Measurements from ENCODE around the gene ZAP70. TPM values are rescaled to one million over a fixed set of nuclear protein-coding genes. Genes with fewer than 3 reads are reported as not detected.

ZAP70 gene
- total RNA-seq, 1 experiment from 2014 or later = 0.61 TPM

DNA sequence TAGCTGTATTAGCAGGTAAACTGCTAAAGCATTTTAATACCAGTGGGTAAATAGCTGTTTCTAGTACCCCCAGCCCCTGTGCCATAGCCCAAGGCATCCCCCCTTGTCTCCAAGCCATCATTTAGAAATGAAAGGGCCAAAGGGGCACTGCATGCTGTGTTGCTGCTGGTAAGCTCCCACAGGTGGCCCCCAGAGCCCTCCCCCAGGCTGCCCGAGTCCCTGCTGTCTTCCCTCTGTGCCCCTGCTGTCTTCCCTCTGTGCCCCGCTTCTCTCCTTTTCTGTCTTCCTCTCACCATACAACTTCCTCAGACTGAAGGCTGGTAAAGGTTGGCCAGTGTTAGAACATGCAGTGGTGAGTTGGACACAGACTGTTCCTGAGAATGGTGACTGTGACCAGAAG lies 42.1 kb downstream of the ZAP70 start:
- Mint-ChIP-seq H3K9me3 (no peaks in the 10 kb centered on the region; the same call in 1 of the 2 replicates), H3K4me1 (peaks cover 17% of the 10 kb centered on the region), H3K27me3 (ENCODE audit: low read depth) (no peaks in the 10 kb centered on the region), H3K27ac (no peak overlapping the region), H3K4me3 (no peak overlapping the region), H3K36me3 (peaks cover 23% of the 10 kb centered on the region)
- DNase-seq (ENCODE audit: low spot score) (no peak), ATAC-seq (no peak)
- ChIA-PET CTCF (interaction anchor here (1.0 to 1.1 kb wide), 2 partner anchors 15 to 165 kb away, joined by 3 read pairs; no protein-coding TSS in a partner anchor), POLR2A (no interaction called here)
- no peak for TF ChIP-seq FOXK1 (CRISPR knock-in tag; IDR thresholded peaks at IDR 0.05)
- TF ChIP-seq ZNF416 (CRISPR knock-in tag; IDR thresholded peaks at IDR 0.05) = no peak
- TF ChIP-seq ZNF423 (CRISPR knock-in tag; IDR thresholded peaks at IDR 0.05) = peak; percentile 29; the same call in 1 of the 2 replicates

DNA sequence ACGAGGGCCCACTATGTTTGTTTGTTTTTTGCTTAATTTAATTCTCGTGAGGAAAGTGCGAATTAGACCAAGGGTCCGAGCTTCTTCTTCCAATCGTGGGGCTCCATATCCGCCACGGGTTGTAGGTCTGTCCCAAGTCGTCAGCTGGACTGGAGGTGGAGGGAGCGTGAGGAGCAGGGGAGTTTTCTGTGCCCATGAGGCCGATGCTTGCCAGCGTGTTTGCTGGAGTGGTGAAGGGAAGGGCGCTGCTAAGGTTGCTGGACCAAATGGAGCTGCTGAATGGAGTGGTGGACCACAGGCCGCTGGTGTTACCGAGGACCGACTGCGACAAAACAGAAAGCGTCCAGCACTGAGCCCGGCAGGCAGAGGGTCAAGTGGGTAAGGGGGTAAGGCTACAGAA lies 43.7 kb downstream of the ZAP70 start:
- ChIA-PET POLR2A (no interaction called here), CTCF (interaction anchor here (0.9 to 1.0 kb wide), 4 partner anchors 9 to 17 kb away, joined by 3 to 4 read pairs (median 3); no protein-coding TSS in a partner anchor)
- H3K27ac Mint-ChIP-seq = no peak overlapping the region

DNA sequence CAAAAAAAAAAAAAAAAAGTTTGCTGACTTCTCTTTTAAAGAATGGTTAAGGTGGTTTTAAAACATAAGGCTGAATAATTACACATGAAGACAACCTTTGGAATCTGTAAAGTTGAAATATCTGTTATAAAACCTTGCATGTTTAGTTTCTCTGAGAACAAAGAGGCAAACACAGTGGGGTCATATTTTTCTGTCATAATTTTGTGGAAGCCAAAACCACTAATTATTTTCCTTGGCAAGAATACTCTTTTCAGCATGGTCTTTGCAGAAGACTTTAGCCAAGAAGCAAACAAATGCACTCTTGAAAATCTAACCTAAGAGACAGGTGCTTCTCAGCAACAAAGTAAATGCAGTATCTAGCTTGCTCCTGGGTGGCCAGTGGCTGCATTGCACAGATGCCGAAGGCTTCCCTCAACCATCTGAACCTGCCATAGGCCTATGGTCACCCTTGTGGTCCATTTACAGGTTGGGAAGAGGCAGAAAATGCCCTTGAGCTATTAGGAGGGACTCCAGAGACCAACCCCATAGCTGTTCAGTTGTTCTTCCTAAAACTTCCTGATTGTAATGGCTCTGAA lies 44.8 kb downstream of the ZAP70 start:
- ChIA-PET CTCF (interaction anchor here (0.7 to 0.9 kb wide), 2 partner anchors 17 to 167 kb away, joined by 3 read pairs; no protein-coding TSS in a partner anchor), POLR2A (no interaction called here)
- Mint-ChIP-seq H3K36me3 (peaks cover 32% of the 10 kb centered on the region), H3K27ac (no peak overlapping the region), H3K4me1 (peaks cover 18% of the 10 kb centered on the region), H3K27me3 (ENCODE audit: low read depth) (no peaks in the 10 kb centered on the region; the same call in 1 of the 2 replicates), H3K4me3 (no peak overlapping the region), H3K9me3 (no peaks in the 10 kb centered on the region)
- no peak for DNase-seq (ENCODE audit: low spot score)
- no peak for ATAC-seq
- TF ChIP-seq ESRRA (CRISPR knock-in tag; IDR thresholded peaks at IDR 0.05; ENCODE audit: borderline replicate concordance) (no peak), ZNF263 (CRISPR knock-in tag; IDR thresholded peaks at IDR 0.05; ENCODE audit: low read depth) (no peak), NR3C1 (CRISPR knock-in tag; conservative IDR thresholded peaks at IDR 0.05; ENCODE audit: low read depth) (no peak), KAT7 (CRISPR knock-in tag; IDR thresholded peaks at IDR 0.05; ENCODE audit: borderline replicate concordance) (no peak), TCF7 (CRISPR knock-in tag; IDR thresholded peaks at IDR 0.05; ENCODE audit: low read depth) (no peak)
- TF ChIP-seq, protein P1, sequence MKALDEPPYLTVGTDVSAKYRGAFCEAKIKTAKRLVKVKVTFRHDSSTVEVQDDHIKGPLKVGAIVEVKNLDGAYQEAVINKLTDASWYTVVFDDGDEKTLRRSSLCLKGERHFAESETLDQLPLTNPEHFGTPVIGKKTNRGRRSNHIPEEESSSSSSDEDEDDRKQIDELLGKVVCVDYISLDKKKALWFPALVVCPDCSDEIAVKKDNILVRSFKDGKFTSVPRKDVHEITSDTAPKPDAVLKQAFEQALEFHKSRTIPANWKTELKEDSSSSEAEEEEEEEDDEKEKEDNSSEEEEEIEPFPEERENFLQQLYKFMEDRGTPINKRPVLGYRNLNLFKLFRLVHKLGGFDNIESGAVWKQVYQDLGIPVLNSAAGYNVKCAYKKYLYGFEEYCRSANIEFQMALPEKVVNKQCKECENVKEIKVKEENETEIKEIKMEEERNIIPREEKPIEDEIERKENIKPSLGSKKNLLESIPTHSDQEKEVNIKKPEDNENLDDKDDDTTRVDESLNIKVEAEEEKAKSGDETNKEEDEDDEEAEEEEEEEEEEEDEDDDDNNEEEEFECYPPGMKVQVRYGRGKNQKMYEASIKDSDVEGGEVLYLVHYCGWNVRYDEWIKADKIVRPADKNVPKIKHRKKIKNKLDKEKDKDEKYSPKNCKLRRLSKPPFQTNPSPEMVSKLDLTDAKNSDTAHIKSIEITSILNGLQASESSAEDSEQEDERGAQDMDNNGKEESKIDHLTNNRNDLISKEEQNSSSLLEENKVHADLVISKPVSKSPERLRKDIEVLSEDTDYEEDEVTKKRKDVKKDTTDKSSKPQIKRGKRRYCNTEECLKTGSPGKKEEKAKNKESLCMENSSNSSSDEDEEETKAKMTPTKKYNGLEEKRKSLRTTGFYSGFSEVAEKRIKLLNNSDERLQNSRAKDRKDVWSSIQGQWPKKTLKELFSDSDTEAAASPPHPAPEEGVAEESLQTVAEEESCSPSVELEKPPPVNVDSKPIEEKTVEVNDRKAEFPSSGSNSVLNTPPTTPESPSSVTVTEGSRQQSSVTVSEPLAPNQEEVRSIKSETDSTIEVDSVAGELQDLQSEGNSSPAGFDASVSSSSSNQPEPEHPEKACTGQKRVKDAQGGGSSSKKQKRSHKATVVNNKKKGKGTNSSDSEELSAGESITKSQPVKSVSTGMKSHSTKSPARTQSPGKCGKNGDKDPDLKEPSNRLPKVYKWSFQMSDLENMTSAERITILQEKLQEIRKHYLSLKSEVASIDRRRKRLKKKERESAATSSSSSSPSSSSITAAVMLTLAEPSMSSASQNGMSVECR (CRISPR knock-in tag; IDR thresholded peaks at IDR 0.05; ENCODE audit: borderline replicate concordance) = no peak

More for the DNA sequence above, 43.7 kb downstream of the ZAP70 start:
- Mint-ChIP-seq H3K27me3 (ENCODE audit: low read depth) (no peaks in the 10 kb centered on the region; the same call in 1 of the 2 replicates), H3K4me1 (peaks cover 21% of the 10 kb centered on the region), H3K9me3 (no peaks in the 10 kb centered on the region), H3K36me3 (peaks cover 30% of the 10 kb centered on the region), H3K4me3 (no peak overlapping the region)
- TF ChIP-seq MXD4 (CRISPR knock-in tag; IDR thresholded peaks at IDR 0.05; ENCODE audit: borderline replicate concordance) = no peak
- TF ChIP-seq, protein P2, sequence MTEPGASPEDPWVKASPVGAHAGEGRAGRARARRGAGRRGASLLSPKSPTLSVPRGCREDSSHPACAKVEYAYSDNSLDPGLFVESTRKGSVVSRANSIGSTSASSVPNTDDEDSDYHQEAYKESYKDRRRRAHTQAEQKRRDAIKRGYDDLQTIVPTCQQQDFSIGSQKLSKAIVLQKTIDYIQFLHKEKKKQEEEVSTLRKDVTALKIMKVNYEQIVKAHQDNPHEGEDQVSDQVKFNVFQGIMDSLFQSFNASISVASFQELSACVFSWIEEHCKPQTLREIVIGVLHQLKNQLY (CRISPR knock-in tag; IDR thresholded peaks at IDR 0.05) = no peak
- no peak for TF ChIP-seq ZNF671 (CRISPR knock-in tag; IDR thresholded peaks at IDR 0.05)
- TF ChIP-seq, protein P3, sequence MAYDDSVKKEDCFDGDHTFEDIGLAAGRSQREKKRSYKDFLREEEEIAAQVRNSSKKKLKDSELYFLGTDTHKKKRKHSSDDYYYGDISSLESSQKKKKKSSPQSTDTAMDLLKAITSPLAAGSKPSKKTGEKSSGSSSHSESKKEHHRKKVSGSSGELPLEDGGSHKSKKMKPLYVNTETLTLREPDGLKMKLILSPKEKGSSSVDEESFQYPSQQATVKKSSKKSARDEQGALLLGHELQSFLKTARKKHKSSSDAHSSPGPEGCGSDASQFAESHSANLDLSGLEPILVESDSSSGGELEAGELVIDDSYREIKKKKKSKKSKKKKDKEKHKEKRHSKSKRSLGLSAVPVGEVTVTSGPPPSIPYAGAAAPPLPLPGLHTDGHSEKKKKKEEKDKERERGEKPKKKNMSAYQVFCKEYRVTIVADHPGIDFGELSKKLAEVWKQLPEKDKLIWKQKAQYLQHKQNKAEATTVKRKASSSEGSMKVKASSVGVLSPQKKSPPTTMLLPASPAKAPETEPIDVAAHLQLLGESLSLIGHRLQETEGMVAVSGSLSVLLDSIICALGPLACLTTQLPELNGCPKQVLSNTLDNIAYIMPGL (CRISPR knock-in tag; IDR thresholded peaks at IDR 0.05) = no peak
- TF ChIP-seq, protein P4, sequence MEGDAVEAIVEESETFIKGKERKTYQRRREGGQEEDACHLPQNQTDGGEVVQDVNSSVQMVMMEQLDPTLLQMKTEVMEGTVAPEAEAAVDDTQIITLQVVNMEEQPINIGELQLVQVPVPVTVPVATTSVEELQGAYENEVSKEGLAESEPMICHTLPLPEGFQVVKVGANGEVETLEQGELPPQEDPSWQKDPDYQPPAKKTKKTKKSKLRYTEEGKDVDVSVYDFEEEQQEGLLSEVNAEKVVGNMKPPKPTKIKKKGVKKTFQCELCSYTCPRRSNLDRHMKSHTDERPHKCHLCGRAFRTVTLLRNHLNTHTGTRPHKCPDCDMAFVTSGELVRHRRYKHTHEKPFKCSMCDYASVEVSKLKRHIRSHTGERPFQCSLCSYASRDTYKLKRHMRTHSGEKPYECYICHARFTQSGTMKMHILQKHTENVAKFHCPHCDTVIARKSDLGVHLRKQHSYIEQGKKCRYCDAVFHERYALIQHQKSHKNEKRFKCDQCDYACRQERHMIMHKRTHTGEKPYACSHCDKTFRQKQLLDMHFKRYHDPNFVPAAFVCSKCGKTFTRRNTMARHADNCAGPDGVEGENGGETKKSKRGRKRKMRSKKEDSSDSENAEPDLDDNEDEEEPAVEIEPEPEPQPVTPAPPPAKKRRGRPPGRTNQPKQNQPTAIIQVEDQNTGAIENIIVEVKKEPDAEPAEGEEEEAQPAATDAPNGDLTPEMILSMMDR (IDR thresholded peaks at IDR 0.05) = no peak
- TF ChIP-seq SOX15 (CRISPR knock-in tag; IDR thresholded peaks at IDR 0.05) = no peak
- no peak for TF ChIP-seq ZNF317 (CRISPR knock-in tag; IDR thresholded peaks at IDR 0.05; ENCODE audit: borderline replicate concordance, low read depth)
- TF ChIP-seq, protein P5, sequence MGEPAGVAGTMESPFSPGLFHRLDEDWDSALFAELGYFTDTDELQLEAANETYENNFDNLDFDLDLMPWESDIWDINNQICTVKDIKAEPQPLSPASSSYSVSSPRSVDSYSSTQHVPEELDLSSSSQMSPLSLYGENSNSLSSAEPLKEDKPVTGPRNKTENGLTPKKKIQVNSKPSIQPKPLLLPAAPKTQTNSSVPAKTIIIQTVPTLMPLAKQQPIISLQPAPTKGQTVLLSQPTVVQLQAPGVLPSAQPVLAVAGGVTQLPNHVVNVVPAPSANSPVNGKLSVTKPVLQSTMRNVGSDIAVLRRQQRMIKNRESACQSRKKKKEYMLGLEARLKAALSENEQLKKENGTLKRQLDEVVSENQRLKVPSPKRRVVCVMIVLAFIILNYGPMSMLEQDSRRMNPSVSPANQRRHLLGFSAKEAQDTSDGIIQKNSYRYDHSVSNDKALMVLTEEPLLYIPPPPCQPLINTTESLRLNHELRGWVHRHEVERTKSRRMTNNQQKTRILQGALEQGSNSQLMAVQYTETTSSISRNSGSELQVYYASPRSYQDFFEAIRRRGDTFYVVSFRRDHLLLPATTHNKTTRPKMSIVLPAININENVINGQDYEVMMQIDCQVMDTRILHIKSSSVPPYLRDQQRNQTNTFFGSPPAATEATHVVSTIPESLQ (CRISPR knock-in tag; IDR thresholded peaks at IDR 0.05) = no peak
- TF ChIP-seq MYBL2 (CRISPR knock-in tag; IDR thresholded peaks at IDR 0.05) = no peak
- no peak for TF ChIP-seq FOXJ3 (CRISPR knock-in tag; IDR thresholded peaks at IDR 0.05; ENCODE audit: borderline replicate concordance)
- TF ChIP-seq KAT7 (CRISPR knock-in tag; IDR thresholded peaks at IDR 0.05; ENCODE audit: borderline replicate concordance) = no peak
- TF ChIP-seq RORB (CRISPR knock-in tag; IDR thresholded peaks at IDR 0.05) = no peak
- no peak for TF ChIP-seq FOXP1 (CRISPR knock-in tag; IDR thresholded peaks at IDR 0.05; ENCODE audit: borderline replicate concordance)
- TF ChIP-seq CREM (CRISPR knock-in tag; IDR thresholded peaks at IDR 0.05) = no peak
- no peak for TF ChIP-seq ETV6 (CRISPR knock-in tag; IDR thresholded peaks at IDR 0.05)
- TF ChIP-seq TCF7 (CRISPR knock-in tag; IDR thresholded peaks at IDR 0.05; ENCODE audit: low read depth) = no peak
- no peak for TF ChIP-seq ZNF138 (CRISPR knock-in tag; conservative IDR thresholded peaks at IDR 0.05)
- TF ChIP-seq TP53 (CRISPR knock-in tag; IDR thresholded peaks at IDR 0.05) = no peak
- no peak for TF ChIP-seq SMAD4 (CRISPR knock-in tag; IDR thresholded peaks at IDR 0.05)
- TF ChIP-seq ZNF423 (CRISPR knock-in tag; IDR thresholded peaks at IDR 0.05) = no peak
- DNase-seq (ENCODE audit: low spot score) = no peak
- ATAC-seq = no peak

Measured in WTC11 (cell line).